ENCODE measurements around the gene THY1.

DNA sequence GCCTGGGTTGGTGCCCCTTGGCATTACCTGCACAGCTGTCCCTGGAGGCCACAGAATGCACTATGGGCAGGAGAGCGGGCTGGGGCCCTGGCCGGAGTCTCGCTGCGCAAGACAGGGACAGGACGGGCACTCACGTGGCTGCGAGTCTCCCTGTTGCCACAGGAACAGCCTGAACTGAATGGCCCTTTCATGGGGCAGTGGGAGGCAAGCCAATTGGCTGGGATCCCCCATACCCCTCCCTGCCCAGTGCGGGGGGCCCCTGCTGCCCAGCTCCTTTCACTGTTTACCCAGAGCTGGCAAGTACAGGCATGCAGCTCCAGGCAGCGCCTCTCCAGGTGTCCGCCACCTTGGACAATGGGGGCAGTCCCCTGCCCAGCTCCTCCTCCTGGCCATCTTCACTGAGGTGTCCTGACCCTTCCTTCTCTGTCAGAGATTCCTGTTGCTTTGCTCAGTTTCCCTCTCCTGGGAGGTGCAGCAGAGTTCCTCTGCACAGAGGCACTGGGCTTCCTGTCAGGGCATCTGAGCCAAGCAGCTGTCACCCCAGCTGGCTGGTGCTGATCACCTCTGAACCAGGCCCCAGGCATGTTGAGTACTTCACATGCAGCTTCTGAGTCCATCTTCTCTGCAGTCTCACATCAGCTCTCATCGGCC, 46.6 kb downstream of the THY1 start:
- no peak for TF ChIP-seq SP1 (IDR thresholded peaks at IDR 0.05)
- TF ChIP-seq FOXM1 (IDR thresholded peaks at IDR 0.05; ENCODE audit: borderline replicate concordance), result no peak
- no peak for TF ChIP-seq BHLHE40 (IDR thresholded peaks at IDR 0.05; ENCODE audit: borderline replicate concordance)
- no peak for TF ChIP-seq FOXK2 (IDR thresholded peaks at IDR 0.05)
- no peak for TF ChIP-seq TARDBP (IDR thresholded peaks at IDR 0.05)
- TF ChIP-seq ARNT (IDR thresholded peaks at IDR 0.05), result no peak
- TF ChIP-seq ZNF384 (IDR thresholded peaks at IDR 0.05), result no peak
- TF ChIP-seq SUZ12 (IDR thresholded peaks at IDR 0.05), result no peak
- no peak for TF ChIP-seq L3MBTL2 (conservative IDR thresholded peaks at IDR 0.05)
- no peak for TF ChIP-seq FOXA1 (IDR thresholded peaks at IDR 0.05)
- TF ChIP-seq ELF4 (IDR thresholded peaks at IDR 0.05), result no peak
- no peak for TF ChIP-seq NFRKB (IDR thresholded peaks at IDR 0.05)
- no peak for TF ChIP-seq PKNOX1 (IDR thresholded peaks at IDR 0.05)
- no peak for TF ChIP-seq HDGF (IDR thresholded peaks at IDR 0.05; ENCODE audit: borderline replicate concordance)
